Activated naive CD4-positive, alpha-beta T cell treated with anti-CD3 and anti-CD28 coated beads, Interleukin-2, amount 50 U/mL, for 24 hours (primary cell): ENCODE data around the gene KIAA1586.
"Not testable (repeated sequence)": the region's sequence is repeated elsewhere in the genome, so short reads cannot be mapped to it uniquely, and the experiment has no call there.

ENCODE experiments used
- H3K27ac Mint-ChIP-seq: one replicate; pipeline ENCODE4 v1.8.0; 2021; ENCODE audit warnings: mild to moderate bottlenecking, mixed read lengths
- H3K27me3 Mint-ChIP-seq: one replicate; pipeline ENCODE4 v1.8.0; 2021; ENCODE audit warnings: mixed read lengths
- H3K36me3 Mint-ChIP-seq: one replicate; pipeline ENCODE4 v1.8.0; 2021; ENCODE audit warnings: mixed read lengths
- H3K4me1 Mint-ChIP-seq: one replicate; pipeline ENCODE4 v1.8.0; 2021; ENCODE audit warnings: mixed read lengths
- H3K4me3 Mint-ChIP-seq: one replicate; pipeline ENCODE4 v1.8.0; 2021; ENCODE audit warnings: mild to moderate bottlenecking, mixed read lengths
- H3K9me3 Mint-ChIP-seq: one replicate; pipeline ENCODE4 v1.8.0; 2021; ENCODE audit warnings: mixed read lengths

KIAA1586 gene, protein sequence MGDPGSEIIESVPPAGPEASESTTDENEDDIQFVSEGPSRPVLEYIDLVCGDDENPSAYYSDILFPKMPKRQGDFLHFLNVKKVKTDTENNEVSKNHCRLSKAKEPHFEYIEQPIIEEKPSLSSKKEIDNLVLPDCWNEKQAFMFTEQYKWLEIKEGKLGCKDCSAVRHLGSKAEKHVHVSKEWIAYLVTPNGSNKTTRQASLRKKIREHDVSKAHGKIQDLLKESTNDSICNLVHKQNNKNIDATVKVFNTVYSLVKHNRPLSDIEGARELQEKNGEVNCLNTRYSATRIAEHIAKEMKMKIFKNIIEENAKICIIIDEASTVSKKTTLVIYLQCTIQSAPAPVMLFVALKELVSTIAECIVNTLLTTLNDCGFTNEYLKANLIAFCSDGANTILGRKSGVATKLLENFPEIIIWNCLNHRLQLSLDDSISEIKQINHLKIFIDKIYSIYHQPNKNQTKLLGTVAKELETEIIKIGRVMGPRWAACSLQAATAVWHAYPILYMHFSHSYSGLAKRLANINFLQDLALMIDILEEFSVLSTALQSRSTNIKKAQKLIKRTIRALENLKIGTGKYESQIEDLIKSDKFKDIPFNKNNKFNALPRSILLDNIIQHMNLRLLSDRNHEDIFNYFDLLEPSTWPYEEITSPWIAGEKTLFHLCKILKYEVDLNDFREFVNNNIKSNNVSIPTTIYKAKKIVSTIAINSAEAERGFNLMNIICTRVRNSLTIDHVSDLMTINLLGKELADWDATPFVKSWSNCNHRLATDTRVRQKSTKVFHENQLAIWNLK

GRCh38 chr6:57046332-57047256 lies at the start of gene KIAA1586:
Gene KIAA1586 (plus strand): TSS chr6:57046693. CDS start chr6:57046756, 63 bp downstream.
- Mint-ChIP-seq H3K27ac (peak within 1 kb of the TSS; percentile 96), H3K4me3 (peak within 1 kb of the TSS; percentile 95), H3K4me1 (peaks cover 34% of the 10 kb centered on the region)
- not testable (repeated sequence) for H3K9me3 Mint-ChIP-seq, H3K27me3 Mint-ChIP-seq, H3K36me3 Mint-ChIP-seq

- Mint-ChIP-seq H3K4me1 (no peaks in the 10 kb centered on the region), H3K27me3 (peaks cover 7% of the 10 kb centered on the region), H3K4me3 (no peak overlapping the region), H3K9me3 (no peaks in the 10 kb centered on the region), H3K27ac (no peak overlapping the region), H3K36me3 (peaks cover 2% of the 10 kb centered on the region)
Measured at GRCh38 chr6:56999049-56999448, 47.4 kb upstream of the KIAA1586 start.

GRCh38 chr6:56999748-57000147 lies 46.7 kb upstream of the KIAA1586 start:
- not testable (repeated sequence) for H3K4me3 Mint-ChIP-seq, H3K27me3 Mint-ChIP-seq, H3K9me3 Mint-ChIP-seq, H3K4me1 Mint-ChIP-seq, H3K27ac Mint-ChIP-seq, H3K36me3 Mint-ChIP-seq

DNA sequence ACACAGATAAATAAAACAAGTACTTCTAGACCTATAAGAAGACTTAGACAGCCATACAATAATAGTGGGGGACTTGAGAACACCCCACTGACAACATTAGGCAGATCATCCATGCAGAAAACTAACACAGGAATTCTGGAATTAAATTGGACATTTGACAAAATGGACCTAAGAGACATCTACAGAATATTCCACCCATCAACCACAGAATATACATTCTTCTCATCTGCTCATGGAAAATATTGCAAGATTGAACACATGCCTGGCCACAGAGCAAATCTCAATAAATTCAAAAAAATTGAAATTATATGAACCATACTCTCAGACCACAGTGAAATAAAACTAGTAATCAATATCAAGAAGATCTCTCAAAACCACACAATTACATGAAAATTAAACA lies 44.3 kb upstream of the KIAA1586 start:
- Mint-ChIP-seq H3K36me3 (peaks cover 2% of the 10 kb centered on the region), H3K9me3 (no peaks in the 10 kb centered on the region), H3K27ac (no peak overlapping the region), H3K4me1 (no peaks in the 10 kb centered on the region), H3K4me3 (no peak overlapping the region), H3K27me3 (peaks cover 7% of the 10 kb centered on the region)

DNA sequence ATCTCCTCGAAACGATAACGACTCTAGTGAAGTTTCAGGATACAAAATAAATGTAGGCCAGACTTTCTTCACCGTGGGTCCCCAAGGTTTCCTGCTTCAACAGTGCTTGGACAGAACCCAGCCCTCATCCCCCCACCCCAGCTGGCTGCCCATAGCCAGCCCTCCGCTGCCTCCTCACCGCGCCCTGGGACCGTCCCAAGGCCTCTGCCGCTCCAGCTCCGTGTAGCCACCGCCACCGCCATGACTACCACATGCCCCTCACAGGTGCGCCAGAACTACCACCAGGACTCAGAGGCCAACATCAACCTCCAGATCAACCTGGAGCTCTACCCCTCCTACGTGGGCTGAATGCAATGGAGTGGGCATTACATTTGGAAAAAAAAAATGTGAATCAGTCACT lies 42.2 kb upstream of the KIAA1586 start:
- Mint-ChIP-seq H3K27ac (no peak overlapping the region), H3K4me3 (no peak overlapping the region), H3K4me1 (no peaks in the 10 kb centered on the region), H3K36me3 (no peaks in the 10 kb centered on the region), H3K9me3 (no peaks in the 10 kb centered on the region), H3K27me3 (peaks cover 5% of the 10 kb centered on the region)

DNA sequence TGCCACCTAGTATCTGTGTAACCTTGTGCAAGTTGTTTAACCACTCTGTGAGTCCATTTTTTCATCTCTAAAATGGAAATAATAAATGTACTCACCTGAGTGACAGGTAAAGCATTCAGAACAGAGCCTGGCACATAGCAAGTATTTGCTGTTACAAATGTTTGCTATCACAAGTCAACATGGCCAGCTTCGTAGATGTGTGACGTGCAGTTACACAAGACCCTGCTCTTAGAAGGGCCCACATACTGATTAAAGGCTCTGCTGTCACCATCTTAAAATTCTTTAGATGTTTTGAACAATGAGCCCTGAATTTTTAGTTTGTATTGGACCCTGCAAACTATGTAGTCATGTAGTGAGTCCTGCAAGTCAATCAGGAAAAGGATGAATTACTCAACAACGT lies 40.4 kb upstream of the KIAA1586 start:
- H3K4me1 Mint-ChIP-seq: no peaks in the 10 kb centered on the region
- peaks cover 2% of the 10 kb centered on the region for H3K27me3 Mint-ChIP-seq
- H3K36me3 Mint-ChIP-seq: no peaks in the 10 kb centered on the region

DNA sequence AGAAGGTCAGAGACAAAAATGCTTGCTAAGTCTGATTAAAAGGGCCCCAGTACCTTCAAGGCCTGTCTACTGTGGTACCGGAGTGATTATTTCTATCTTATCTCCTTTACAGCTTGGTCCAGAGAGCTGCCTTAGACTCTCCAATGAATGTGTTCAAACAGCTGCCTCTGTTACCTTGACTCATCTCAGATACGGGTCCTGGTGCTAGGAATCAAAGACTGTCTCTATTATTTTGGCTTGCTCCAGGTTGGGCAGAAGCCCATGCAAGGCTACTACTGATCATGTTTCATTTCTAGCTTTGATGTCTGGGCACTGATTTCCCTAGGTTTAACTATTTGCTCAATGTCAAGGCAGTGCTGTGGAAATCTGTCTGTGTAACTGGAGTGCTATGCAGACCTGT lies 38.4 kb upstream of the KIAA1586 start:
- not testable (repeated sequence) for H3K9me3 Mint-ChIP-seq, H3K4me3 Mint-ChIP-seq, H3K27me3 Mint-ChIP-seq, H3K4me1 Mint-ChIP-seq, H3K36me3 Mint-ChIP-seq, H3K27ac Mint-ChIP-seq

More for the DNA sequence above, 40.4 kb upstream of the KIAA1586 start:
- Mint-ChIP-seq H3K9me3 (no peaks in the 10 kb centered on the region), H3K4me3 (no peak overlapping the region), H3K27ac (no peak overlapping the region)

GRCh38 chr6:57013521-57013926 lies 33.0 kb upstream of the KIAA1586 start:
- Mint-ChIP-seq H3K9me3 (no peaks in the 10 kb centered on the region), H3K27me3 (peaks cover 4% of the 10 kb centered on the region), H3K36me3 (no peaks in the 10 kb centered on the region), H3K4me1 (no peaks in the 10 kb centered on the region), H3K4me3 (no peak overlapping the region), H3K27ac (no peak overlapping the region)

GRCh38 chr6:57017069-57017468 lies 29.4 kb upstream of the KIAA1586 start:
- no peak overlapping the region for H3K27ac Mint-ChIP-seq
- no peaks in the 10 kb centered on the region for H3K9me3 Mint-ChIP-seq
- H3K4me3 Mint-ChIP-seq: no peak overlapping the region
- no peaks in the 10 kb centered on the region for H3K36me3 Mint-ChIP-seq
- H3K27me3 Mint-ChIP-seq: peaks cover 5% of the 10 kb centered on the region
- H3K4me1 Mint-ChIP-seq: no peaks in the 10 kb centered on the region

- Mint-ChIP-seq H3K4me3 (no peak overlapping the region), H3K27me3 (peaks cover 5% of the 10 kb centered on the region), H3K4me1 (no peaks in the 10 kb centered on the region), H3K9me3 (no peaks in the 10 kb centered on the region), H3K36me3 (no peaks in the 10 kb centered on the region), H3K27ac (no peak overlapping the region)
Measured at GRCh38 chr6:57017841-57018240, 28.7 kb upstream of the KIAA1586 start.

- H3K4me3 Mint-ChIP-seq: no peak overlapping the region
- H3K27ac Mint-ChIP-seq: no peak overlapping the region
- peaks cover 2% of the 10 kb centered on the region for H3K36me3 Mint-ChIP-seq
- H3K27me3 Mint-ChIP-seq: peaks cover 5% of the 10 kb centered on the region
- H3K4me1 Mint-ChIP-seq: no peaks in the 10 kb centered on the region
- H3K9me3 Mint-ChIP-seq: peaks cover 2% of the 10 kb centered on the region
Measured at GRCh38 chr6:57019434-57019833, 27.1 kb upstream of the KIAA1586 start.

- Mint-ChIP-seq H3K4me1 (no peaks in the 10 kb centered on the region), H3K4me3 (no peak overlapping the region), H3K9me3 (peaks cover 16% of the 10 kb centered on the region), H3K36me3 (peaks cover 12% of the 10 kb centered on the region), H3K27ac (no peak overlapping the region), H3K27me3 (peaks cover 8% of the 10 kb centered on the region)
Measured at GRCh38 chr6:57021086-57021720, 25.3 kb upstream of the KIAA1586 start.

DNA sequence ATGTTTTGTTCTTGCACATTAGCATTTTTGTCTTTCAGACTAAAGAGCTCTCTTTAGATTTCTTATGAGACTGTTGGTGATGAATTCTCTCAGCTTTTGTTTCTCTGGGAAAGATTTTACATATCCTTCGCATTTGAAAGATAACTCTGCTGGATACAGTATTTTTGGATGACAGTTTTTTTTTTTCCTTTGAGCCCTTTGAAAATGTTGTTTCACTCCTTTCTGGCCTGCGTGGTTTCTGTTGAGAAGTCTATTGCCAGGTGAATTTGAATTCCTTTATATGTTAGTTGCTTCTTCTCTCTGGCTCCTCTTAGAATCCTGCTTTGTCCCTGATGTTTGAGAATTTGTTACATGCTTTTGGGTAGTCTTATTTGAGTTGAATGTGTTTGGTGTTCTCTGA lies 22.2 kb upstream of the KIAA1586 start:
- peaks cover 12% of the 10 kb centered on the region for H3K36me3 Mint-ChIP-seq
- no peak overlapping the region for H3K4me3 Mint-ChIP-seq
- peaks cover 16% of the 10 kb centered on the region for H3K9me3 Mint-ChIP-seq
- no peaks in the 10 kb centered on the region for H3K4me1 Mint-ChIP-seq
- peaks cover 9% of the 10 kb centered on the region for H3K27me3 Mint-ChIP-seq
- no peak overlapping the region for H3K27ac Mint-ChIP-seq

GRCh38 chr6:57024775-57025174 lies 21.7 kb upstream of the KIAA1586 start:
- Mint-ChIP-seq H3K36me3 (peaks cover 12% of the 10 kb centered on the region), H3K4me3 (no peak overlapping the region), H3K27ac (no peak overlapping the region), H3K9me3 (peaks cover 16% of the 10 kb centered on the region), H3K27me3 (peaks cover 8% of the 10 kb centered on the region), H3K4me1 (no peaks in the 10 kb centered on the region)

DNA sequence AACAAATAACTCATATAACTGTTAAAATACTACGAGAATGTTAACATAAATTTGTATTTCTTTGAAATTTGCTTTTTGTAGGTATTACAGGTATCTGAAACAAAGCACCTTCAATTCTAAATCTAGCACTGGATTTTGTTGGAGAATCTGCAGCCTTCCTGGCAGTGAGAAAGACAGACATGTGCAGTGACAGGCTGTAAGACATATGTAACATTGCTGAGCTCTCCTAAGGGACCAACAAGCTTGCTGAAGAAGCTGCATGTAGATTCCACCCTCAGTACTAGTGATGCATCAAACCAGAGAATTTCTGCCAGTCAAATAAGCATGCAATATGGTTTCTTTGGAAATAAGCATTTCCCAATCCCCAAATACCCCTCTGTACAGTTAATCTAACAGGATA lies 20.5 kb upstream of the KIAA1586 start:
- peaks cover 8% of the 10 kb centered on the region for H3K27me3 Mint-ChIP-seq
- no peak overlapping the region for H3K4me3 Mint-ChIP-seq
- H3K4me1 Mint-ChIP-seq: no peaks in the 10 kb centered on the region
- peaks cover 12% of the 10 kb centered on the region for H3K36me3 Mint-ChIP-seq
- no peak overlapping the region for H3K27ac Mint-ChIP-seq
- H3K9me3 Mint-ChIP-seq: peaks cover 16% of the 10 kb centered on the region
